Neural cell (in vitro differentiated cells): Measurements from ENCODE around the gene HELLS.

Source experiments
- EZH2 ChIP-seq: fragments of 200-600, 300-800 bp; shearing (Covaris generic), sonication (generic); IDR thresholded peaks from 2 replicates; pipeline ENCODE4 v1.6.1; 2014; ENCODE audit warnings: antibody characterized with exemption, low read length, borderline replicate concordance, mild to moderate bottlenecking; ENCODE audit not compliant: insufficient read depth, poor library complexity, severe bottlenecking
- MXI1 ChIP-seq: fragments of 450-650 bp; conservative IDR thresholded peaks from 2 replicates; pipeline ENCODE4 v1.6.1; 2014; ENCODE audit warnings: antibody characterized with exemption, mild to moderate bottlenecking; ENCODE audit not compliant: poor library complexity, severe bottlenecking
- POLR2AphosphoS5 ChIP-seq: IDR thresholded peaks from 2 replicates; pipeline ENCODE4 v1.6.1; 2012
- RAD21 ChIP-seq: fragments of 450-650 bp; conservative IDR thresholded peaks from 2 replicates; pipeline ENCODE4 v1.6.1; 2014; ENCODE audit warnings: antibody characterized with exemption, mild to moderate bottlenecking, moderate library complexity
- SMC3 ChIP-seq: fragments of 450-650 bp; conservative IDR thresholded peaks from 2 replicates; pipeline ENCODE4 v1.6.1; 2014; ENCODE audit warnings: antibody characterized with exemption, mild to moderate bottlenecking, moderate library complexity; ENCODE audit not compliant: poor library complexity
- TAF1 ChIP-seq: IDR thresholded peaks from 2 replicates; pipeline ENCODE4 v1.6.1; 2012; ENCODE audit warnings: low read depth
- TF ChIP-seq, protein P1 (sequence below): fragments of 450-650 bp; IDR thresholded peaks from 2 replicates; pipeline ENCODE4 v1.5.1; 2014; ENCODE audit warnings: antibody characterized with exemption, mild to moderate bottlenecking, moderate library complexity; ENCODE audit not compliant: poor library complexity, severe bottlenecking

DNA sequence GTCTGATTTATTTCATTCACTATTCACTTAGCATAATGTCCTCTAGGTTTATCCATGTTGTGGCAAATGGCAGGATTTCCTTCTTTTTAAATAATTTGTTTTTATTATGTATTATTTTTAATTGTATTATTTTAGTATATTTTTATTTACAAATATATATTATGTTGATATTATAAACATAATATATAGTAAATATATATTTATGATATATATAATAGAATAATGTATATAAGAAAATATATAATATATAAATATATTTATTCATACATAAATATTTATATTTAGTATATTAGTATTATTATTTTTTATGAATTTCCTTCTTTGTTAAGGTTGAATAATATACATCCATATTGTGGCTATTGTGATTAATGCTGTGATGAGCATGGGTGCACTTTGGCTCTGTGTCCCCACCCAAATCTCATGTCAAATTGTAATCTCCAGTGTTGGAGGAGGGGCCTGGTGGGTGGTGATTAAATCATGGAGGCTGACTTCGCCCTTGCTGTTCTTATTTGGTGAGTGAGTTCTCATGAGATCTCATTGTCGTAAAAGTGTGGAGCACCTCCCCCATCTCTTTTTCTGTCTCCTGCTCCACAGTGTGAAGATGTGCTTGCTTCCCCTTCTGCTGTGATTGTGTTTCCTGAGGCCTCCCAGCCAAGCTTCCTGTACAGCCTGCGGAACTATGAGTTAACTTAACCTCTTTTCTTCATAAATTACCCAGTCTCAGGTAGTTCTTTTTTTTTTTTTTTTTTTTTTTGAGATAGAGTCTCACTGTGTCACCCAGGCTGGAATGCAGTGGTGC lies 85.7 kb downstream of the HELLS start:
- TF ChIP-seq, protein P1, sequence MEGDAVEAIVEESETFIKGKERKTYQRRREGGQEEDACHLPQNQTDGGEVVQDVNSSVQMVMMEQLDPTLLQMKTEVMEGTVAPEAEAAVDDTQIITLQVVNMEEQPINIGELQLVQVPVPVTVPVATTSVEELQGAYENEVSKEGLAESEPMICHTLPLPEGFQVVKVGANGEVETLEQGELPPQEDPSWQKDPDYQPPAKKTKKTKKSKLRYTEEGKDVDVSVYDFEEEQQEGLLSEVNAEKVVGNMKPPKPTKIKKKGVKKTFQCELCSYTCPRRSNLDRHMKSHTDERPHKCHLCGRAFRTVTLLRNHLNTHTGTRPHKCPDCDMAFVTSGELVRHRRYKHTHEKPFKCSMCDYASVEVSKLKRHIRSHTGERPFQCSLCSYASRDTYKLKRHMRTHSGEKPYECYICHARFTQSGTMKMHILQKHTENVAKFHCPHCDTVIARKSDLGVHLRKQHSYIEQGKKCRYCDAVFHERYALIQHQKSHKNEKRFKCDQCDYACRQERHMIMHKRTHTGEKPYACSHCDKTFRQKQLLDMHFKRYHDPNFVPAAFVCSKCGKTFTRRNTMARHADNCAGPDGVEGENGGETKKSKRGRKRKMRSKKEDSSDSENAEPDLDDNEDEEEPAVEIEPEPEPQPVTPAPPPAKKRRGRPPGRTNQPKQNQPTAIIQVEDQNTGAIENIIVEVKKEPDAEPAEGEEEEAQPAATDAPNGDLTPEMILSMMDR: no peak
- TF ChIP-seq SMC3: no peak
- TF ChIP-seq EZH2: no peak
- TF ChIP-seq RAD21: no peak
- TF ChIP-seq TAF1: no peak
- TF ChIP-seq MXI1: no peak
- TF ChIP-seq POLR2AphosphoS5: no peak
